ENCODE measurements around the gene CTU1. TPM values are rescaled to one million over a fixed set of nuclear protein-coding genes. Genes with fewer than 3 reads are reported as not detected.

Gene CTU1
- total RNA-seq, 2 experiments from 2014 or later: 7.2 to 9.1 TPM

GRCh38 chr19:51142119-51142518 lies 33.9 kb upstream of the CTU1 start, which contains the start of gene SIGLEC7:
SIGLEC7 (plus strand) TSS chr19:51142301; CDS start chr19:51142370, 69 bp downstream.
- Mint-ChIP-seq H3K36me3 (ENCODE audit: low read depth) (no peaks in the 10 kb centered on the region), H3K4me1 (peaks cover 9% of the 10 kb centered on the region), H3K27ac (no peak within 1 kb of the TSS), H3K27me3 (no peaks in the 10 kb centered on the region), H3K9me3 (ENCODE audit: low read depth) (no peaks in the 10 kb centered on the region), H3K4me3 (no peak within 1 kb of the TSS)
- ChIA-PET POLR2A (no interaction called here), CTCF (no interaction called here)
- DNase-seq (no peak), ATAC-seq (no peak)
- intact Hi-C loops (cut with DNase I, micrococcal nuclease): no loop called here

DNA sequence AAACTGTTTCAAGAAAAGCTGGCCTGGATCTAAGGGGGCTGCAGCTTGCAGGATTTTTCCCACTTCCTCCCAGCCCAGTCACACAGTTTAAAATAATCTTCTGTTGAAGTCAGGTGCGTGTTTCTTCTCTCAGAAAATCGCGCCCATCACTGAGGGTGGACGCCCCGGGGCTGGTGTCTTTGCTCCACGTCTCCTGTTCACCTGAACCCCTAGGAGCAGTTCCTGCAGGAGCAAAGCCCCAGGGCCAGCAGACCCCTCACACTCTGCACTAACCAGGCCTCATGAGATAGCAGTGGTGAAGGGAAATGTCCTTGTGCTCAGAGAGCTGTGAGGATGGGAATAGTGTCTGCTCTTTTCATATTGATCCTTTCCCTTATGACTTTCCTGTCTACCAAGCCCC lies 33.0 kb upstream of the CTU1 start:
- DNase-seq (no peak), ATAC-seq (no peak)
- ChIA-PET CTCF (no interaction called here), POLR2A (no interaction called here)
- no peaks in the 10 kb centered on the region for H3K36me3 Mint-ChIP-seq (ENCODE audit: low read depth)
- H3K27me3 Mint-ChIP-seq: no peaks in the 10 kb centered on the region
- H3K4me3 Mint-ChIP-seq: no peak overlapping the region
- H3K9me3 Mint-ChIP-seq (ENCODE audit: low read depth): no peaks in the 10 kb centered on the region
- intact Hi-C loops (cut with DNase I, micrococcal nuclease): no loop called here
- H3K4me1 Mint-ChIP-seq: peaks cover 17% of the 10 kb centered on the region
- no peak overlapping the region for H3K27ac Mint-ChIP-seq

DNA sequence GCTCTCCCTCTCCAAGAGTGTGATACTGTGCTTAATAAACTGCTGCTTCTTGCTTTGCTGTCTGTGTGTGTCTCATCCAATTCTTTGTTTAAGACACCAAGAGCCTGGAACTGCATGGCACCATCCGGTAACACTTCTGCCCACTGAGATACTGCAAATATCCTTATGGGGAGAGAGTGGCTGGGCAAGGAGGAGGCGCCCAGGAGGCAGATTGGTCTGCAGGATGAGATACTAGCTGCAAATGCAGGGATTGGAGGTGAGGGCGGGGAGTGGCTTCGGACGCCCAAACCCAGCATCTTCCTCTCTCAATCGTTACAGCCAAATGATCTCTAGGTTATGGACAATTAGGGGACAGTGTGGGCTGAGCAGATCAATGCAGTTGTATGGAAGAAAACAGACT lies 32.2 kb upstream of the CTU1 start:
- no peak for DNase-seq
- H3K9me3 Mint-ChIP-seq (ENCODE audit: low read depth): no peaks in the 10 kb centered on the region
- H3K27ac Mint-ChIP-seq: no peak overlapping the region
- H3K27me3 Mint-ChIP-seq: no peaks in the 10 kb centered on the region
- H3K4me1 Mint-ChIP-seq: peaks cover 17% of the 10 kb centered on the region
- intact Hi-C loops (cut with DNase I, micrococcal nuclease): no loop called here
- ChIA-PET POLR2A (no interaction called here), CTCF (interaction anchor here (0.6 kb wide), 1 partner anchor 53 kb away, joined by 3 read pairs; no protein-coding TSS in a partner anchor)
- no peaks in the 10 kb centered on the region for H3K36me3 Mint-ChIP-seq (ENCODE audit: low read depth)
- H3K4me3 Mint-ChIP-seq: no peak overlapping the region
- no peak for ATAC-seq

GRCh38 chr19:51139299-51140014 lies 31.2 kb upstream of the CTU1 start:
- no peaks in the 10 kb centered on the region for H3K27me3 Mint-ChIP-seq
- peaks cover 17% of the 10 kb centered on the region for H3K4me1 Mint-ChIP-seq
- H3K4me3 Mint-ChIP-seq: no peak overlapping the region
- ChIA-PET POLR2A (no interaction called here), CTCF (no interaction called here)
- H3K27ac Mint-ChIP-seq: no peak overlapping the region
- no peak for ATAC-seq
- DNase-seq: no peak
- H3K9me3 Mint-ChIP-seq (ENCODE audit: low read depth): peaks cover 3% of the 10 kb centered on the region
- no peaks in the 10 kb centered on the region for H3K36me3 Mint-ChIP-seq (ENCODE audit: low read depth)
- intact Hi-C loops (cut with DNase I, micrococcal nuclease): no loop called here

DNA sequence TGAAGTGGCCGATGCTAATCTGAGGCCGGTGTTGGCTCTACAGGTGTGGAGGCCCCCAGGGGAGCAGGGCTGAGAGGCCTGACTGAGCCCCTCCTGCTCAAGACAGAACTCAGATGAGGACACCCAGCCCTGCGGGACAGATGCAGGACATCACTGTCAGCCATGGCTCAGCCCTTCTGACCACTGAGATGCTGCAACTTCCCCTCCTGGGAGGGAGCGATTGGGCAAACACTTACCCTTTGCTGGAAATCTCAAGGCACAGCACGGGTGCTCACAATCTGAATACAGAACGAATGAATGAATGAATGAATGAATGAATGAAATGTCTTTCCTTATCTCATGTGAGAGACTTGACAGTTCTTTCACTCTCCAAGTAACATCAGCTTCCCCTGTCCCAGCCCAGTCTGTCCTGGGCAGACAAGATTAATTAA lies 30.4 kb upstream of the CTU1 start:
- peaks cover 17% of the 10 kb centered on the region for H3K4me1 Mint-ChIP-seq
- H3K9me3 Mint-ChIP-seq (ENCODE audit: low read depth): peaks cover 3% of the 10 kb centered on the region
- ChIA-PET CTCF (no interaction called here), POLR2A (no interaction called here)
- DNase-seq (no peak), ATAC-seq (no peak)
- intact Hi-C loops (cut with DNase I, micrococcal nuclease): no loop called here
- H3K36me3 Mint-ChIP-seq (ENCODE audit: low read depth): no peaks in the 10 kb centered on the region
- H3K27me3 Mint-ChIP-seq: no peaks in the 10 kb centered on the region
- H3K27ac Mint-ChIP-seq: no peak overlapping the region
- no peak overlapping the region for H3K4me3 Mint-ChIP-seq

- Mint-ChIP-seq H3K27me3 (no peaks in the 10 kb centered on the region), H3K27ac (peak overlapping the region; percentile 48), H3K4me3 (no peak overlapping the region), H3K4me1 (peaks cover 17% of the 10 kb centered on the region), H3K9me3 (ENCODE audit: low read depth) (peaks cover 3% of the 10 kb centered on the region), H3K36me3 (ENCODE audit: low read depth) (no peaks in the 10 kb centered on the region)
- ChIA-PET POLR2A (interaction anchor here (0.5 kb wide), 1 partner anchor 28 kb away, joined by 3 read pairs; no protein-coding TSS in a partner anchor), CTCF (interaction anchor here (0.6 to 0.7 kb wide), 3 partner anchors 41 to 152 kb away, joined by 3 to 6 read pairs (median 3); no protein-coding TSS in a partner anchor)
- intact Hi-C loops (cut with DNase I, micrococcal nuclease): no loop called here
- ATAC-seq (no peak), DNase-seq (no peak)
Measured at GRCh38 chr19:51137792-51138425, 29.7 kb upstream of the CTU1 start.

DNA sequence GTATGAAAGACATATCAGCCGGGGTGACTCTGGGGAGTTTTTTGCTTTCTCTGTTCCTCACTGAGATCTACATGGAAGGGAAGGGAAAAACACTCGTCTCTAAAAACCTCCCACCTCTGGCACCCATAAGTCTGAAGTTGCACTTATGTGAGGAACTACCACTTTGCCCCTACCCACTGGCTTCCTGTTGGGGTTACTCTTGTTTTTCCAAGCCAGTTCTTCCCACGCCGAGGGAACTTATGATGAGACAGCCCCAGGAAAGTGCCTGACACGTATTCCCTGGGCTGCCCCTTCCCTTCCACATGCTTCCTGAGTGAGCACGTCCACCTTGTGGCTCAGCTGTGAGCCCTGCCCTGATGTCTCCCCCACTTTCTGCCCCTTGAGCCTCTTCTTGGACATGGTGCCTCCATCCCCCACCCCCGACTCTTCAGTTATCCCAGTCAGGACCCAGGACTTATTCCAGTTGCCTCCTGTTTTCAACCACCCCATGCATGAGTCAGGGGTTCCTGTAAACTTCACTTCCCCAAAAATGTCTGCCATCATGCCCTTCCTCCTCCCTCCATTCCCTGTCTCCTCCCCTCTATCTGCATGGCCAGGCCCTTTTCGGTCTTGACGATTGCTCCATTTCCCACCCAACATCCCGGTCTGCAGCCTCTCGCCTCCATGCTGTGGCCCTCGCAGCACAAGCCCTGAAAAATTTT lies 28.8 kb upstream of the CTU1 start:
- ChIA-PET CTCF (interaction anchor here (0.6 kb wide), 2 partner anchors 42 to 153 kb away, joined by 3 to 6 read pairs; no protein-coding TSS in a partner anchor), POLR2A (interaction anchor here (0.5 kb wide), 1 partner anchor 27 kb away, joined by 3 read pairs; no protein-coding TSS in a partner anchor)
- Mint-ChIP-seq H3K4me1 (peaks cover 24% of the 10 kb centered on the region), H3K9me3 (ENCODE audit: low read depth) (peaks cover 3% of the 10 kb centered on the region), H3K4me3 (no peak overlapping the region), H3K27ac (peak overlapping the region; percentile 48), H3K27me3 (no peaks in the 10 kb centered on the region), H3K36me3 (ENCODE audit: low read depth) (no peaks in the 10 kb centered on the region)
- intact Hi-C loops (cut with DNase I, micrococcal nuclease): no loop called here
- no peak for DNase-seq
- ATAC-seq: peak; percentile 23

GRCh38 chr19:51135986-51136762 lies 28.0 kb upstream of the CTU1 start:
- Mint-ChIP-seq H3K9me3 (ENCODE audit: low read depth) (peaks cover 3% of the 10 kb centered on the region), H3K36me3 (ENCODE audit: low read depth) (no peaks in the 10 kb centered on the region), H3K27ac (no peak overlapping the region), H3K4me3 (no peak overlapping the region), H3K4me1 (peaks cover 27% of the 10 kb centered on the region), H3K27me3 (no peaks in the 10 kb centered on the region)
- DNase-seq (no peak), ATAC-seq (no peak)
- ChIA-PET POLR2A (no interaction called here), CTCF (interaction anchor here (0.7 to 1.1 kb wide), 2 partner anchors 12 to 32 kb away, joined by 3 read pairs; partner anchors contain the start of gene SIGLEC9)
- intact Hi-C loops (cut with DNase I, micrococcal nuclease): no loop called here

DNA sequence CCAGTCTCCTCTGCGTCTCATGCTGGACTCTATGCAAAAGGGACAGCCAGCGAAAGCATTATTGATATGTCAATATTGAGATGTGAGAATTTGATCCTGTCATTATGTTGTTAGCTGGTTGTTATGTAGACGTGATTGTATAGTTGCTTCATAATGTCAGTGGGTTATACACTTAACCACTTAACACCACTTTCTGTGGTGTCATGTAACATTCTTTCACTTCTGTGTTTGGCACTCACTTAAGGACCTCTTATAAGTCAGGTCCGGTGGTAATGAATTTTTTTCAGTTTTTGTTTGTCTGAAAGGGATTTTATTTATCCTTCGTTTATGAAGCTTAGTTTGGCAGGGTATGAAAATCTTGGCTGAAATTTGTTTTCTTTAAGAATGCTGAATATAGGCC lies 26.8 kb upstream of the CTU1 start:
- Mint-ChIP-seq H3K4me3 (no peak overlapping the region), H3K27ac (no peak overlapping the region), H3K36me3 (ENCODE audit: low read depth) (no peaks in the 10 kb centered on the region), H3K4me1 (peaks cover 39% of the 10 kb centered on the region), H3K9me3 (ENCODE audit: low read depth) (peaks cover 3% of the 10 kb centered on the region), H3K27me3 (no peaks in the 10 kb centered on the region)
- ATAC-seq: no peak
- DNase-seq: no peak
- CTCF ChIA-PET: interaction anchor here (0.9 to 2.1 kb wide), 6 partner anchors 10 to 33 kb away, joined by 3 to 10 read pairs (median 3); no protein-coding TSS in a partner anchor
- POLR2A ChIA-PET: interaction anchor here (0.6 kb wide), 1 partner anchor 188 kb away, joined by 3 read pairs; no protein-coding TSS in a partner anchor
- intact Hi-C loops (cut with DNase I, micrococcal nuclease): no loop called here

DNA sequence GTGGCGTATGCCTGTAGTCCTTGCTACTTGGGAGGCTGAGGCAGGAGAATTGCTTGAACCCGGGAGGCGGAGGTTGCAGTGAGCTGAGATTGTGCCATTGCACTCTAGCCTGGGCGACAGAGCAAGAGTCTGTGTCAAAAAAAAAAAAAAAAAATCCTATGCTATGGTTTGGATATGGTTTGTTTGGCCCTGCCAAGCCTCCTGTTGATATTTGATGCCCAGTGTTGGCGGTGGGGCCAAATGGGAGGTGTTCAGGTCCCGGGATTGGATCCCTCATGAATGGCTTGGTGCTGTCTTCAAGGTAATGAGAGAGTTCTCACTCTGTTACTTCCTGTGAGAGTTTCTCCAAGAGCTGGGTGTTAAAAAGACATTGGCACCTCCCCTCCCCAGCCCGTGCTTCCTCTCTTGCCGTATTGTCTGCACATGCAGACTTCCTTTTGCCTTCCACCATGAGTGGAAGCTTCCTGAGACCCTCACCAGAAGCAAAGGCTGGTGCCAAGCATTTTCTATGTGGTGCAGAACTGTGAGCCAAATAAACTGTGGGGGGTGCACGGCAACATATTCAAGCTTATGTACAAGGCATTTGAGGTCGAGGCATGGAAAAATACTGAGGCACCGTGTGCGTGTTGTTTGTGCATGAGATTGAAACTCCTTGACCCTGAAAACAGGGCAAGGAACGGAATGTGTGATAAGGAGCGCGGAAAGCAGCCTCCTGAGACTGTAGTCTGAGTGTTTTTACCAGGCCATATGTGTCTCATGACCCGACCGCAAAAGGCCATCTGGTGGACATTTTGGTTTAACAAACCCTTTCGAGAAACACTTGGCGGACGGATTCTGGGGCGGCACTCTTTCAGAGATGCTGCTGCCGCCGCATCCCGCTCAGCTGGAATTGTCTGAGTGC lies 23.8 kb upstream of the CTU1 start:
- ChIA-PET CTCF (interaction anchor here (0.7 to 1.6 kb wide), 4 partner anchors 18 to 1852 kb away, joined by 3 to 5 read pairs (median 4); no protein-coding TSS in a partner anchor), POLR2A (interaction anchor here (0.6 to 0.7 kb wide), 2 partner anchors 178 to 983 kb away, joined by 3 to 5 read pairs; no protein-coding TSS in a partner anchor)
- ATAC-seq (peak; percentile 64), DNase-seq (peak; percentile 62)
- H3K36me3 Mint-ChIP-seq (ENCODE audit: low read depth): no peaks in the 10 kb centered on the region
- H3K27me3 Mint-ChIP-seq: no peaks in the 10 kb centered on the region
- peaks cover 3% of the 10 kb centered on the region for H3K9me3 Mint-ChIP-seq (ENCODE audit: low read depth)
- H3K27ac Mint-ChIP-seq: peak overlapping the region; percentile 44
- intact Hi-C loops (cut with DNase I, micrococcal nuclease): no loop called here
- H3K4me1 Mint-ChIP-seq: peaks cover 54% of the 10 kb centered on the region
- H3K4me3 Mint-ChIP-seq: peak overlapping the region; percentile 51
